ENCODE measurements around the gene CDC16. TPM values are rescaled to one million over a fixed set of nuclear protein-coding genes. Genes with fewer than 3 reads are reported as not detected.

CDC16 gene
- total and polyA plus RNA-seq, 10 donors = 50.1 to 75.8 (median 67.3) TPM

DNA sequence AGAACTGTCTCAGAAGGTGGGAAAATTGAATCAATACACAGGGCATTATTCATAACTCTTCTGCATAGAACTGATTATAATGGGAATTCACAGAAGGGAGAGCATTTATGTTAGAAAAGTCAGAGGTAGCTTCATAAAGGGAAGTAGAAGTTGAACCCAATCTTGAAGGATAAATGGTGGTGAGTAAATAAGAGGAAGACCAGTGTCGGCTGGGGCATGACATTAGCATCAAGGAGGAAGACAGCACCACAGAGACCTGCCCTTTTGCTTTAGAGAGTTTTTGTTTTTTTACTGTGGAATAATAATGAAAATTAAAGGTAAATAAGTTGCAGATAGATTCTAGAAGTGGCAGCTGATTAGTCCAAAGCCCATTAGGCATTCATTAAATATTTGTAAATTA, 21.9 kb downstream of the CDC16 start:
- TF ChIP-seq POLR2AphosphoS5 (IDR thresholded peaks at IDR 0.05) = no peak
- DNase-seq = no peak
- intact Hi-C loops (cut with DNase I; ENCODE audit: low total_unique reads) = no loop called here
- no peaks in the 10 kb centered on the region for H3K9me3 ChIP-seq
- peaks cover 0 to 100% (median 82%) of the 10 kb centered on the region in 6 donors for H3K36me3 ChIP-seq
- H3K4me1 ChIP-seq = peaks cover 0 to 23% (median 0%) of the 10 kb centered on the region in 6 donors
- WGBS, 5 donors = 40 to 54% (median 52%) methylated on average over 1 of the region's 1 CpG
- no peaks in the 10 kb centered on the region for H3K27me3 ChIP-seq (replicated peaks in 1 of 7)
- H3K4me3 ChIP-seq = no peak overlapping the region
- H3K27ac ChIP-seq = no peak overlapping the region

DNA sequence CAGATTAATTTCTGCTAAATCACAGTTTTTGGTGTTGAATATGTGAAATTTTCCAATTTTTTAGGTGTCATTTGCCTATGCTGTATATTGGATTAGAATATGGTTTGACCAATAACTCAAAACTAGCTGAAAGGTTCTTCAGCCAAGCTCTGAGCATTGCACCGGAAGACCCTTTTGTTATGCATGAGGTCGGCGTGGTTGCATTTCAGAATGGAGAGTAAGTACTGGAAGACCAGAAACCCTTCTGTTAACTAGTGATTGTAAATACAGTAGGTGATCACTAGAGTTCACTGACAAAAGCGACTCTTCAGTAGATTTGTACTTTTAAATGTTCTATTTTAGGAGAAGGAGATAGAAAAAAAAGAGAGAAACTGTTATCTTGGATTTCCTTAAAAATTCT, 22.3 kb downstream of the CDC16 start:
- TF ChIP-seq, protein P1, sequence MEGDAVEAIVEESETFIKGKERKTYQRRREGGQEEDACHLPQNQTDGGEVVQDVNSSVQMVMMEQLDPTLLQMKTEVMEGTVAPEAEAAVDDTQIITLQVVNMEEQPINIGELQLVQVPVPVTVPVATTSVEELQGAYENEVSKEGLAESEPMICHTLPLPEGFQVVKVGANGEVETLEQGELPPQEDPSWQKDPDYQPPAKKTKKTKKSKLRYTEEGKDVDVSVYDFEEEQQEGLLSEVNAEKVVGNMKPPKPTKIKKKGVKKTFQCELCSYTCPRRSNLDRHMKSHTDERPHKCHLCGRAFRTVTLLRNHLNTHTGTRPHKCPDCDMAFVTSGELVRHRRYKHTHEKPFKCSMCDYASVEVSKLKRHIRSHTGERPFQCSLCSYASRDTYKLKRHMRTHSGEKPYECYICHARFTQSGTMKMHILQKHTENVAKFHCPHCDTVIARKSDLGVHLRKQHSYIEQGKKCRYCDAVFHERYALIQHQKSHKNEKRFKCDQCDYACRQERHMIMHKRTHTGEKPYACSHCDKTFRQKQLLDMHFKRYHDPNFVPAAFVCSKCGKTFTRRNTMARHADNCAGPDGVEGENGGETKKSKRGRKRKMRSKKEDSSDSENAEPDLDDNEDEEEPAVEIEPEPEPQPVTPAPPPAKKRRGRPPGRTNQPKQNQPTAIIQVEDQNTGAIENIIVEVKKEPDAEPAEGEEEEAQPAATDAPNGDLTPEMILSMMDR (IDR thresholded peaks at IDR 0.05 in 8 of 11, conservative IDR thresholded peaks at IDR 0.05 in 3 of 11) = no peak
- TF ChIP-seq POLR2A (IDR thresholded peaks at IDR 0.05) = no peak
- no peak for TF ChIP-seq POLR2AphosphoS5 (IDR thresholded peaks at IDR 0.05)
- H3K4me1 ChIP-seq = peaks cover 0 to 28% (median 0%) of the 10 kb centered on the region in 6 donors
- H3K4me3 ChIP-seq = no peak overlapping the region
- peaks cover 0 to 100% (median 82%) of the 10 kb centered on the region in 6 donors for H3K36me3 ChIP-seq
- H3K27me3 ChIP-seq (replicated peaks in 1 of 7) = no peaks in the 10 kb centered on the region
- H3K9me3 ChIP-seq = no peaks in the 10 kb centered on the region
- intact Hi-C loops (cut with DNase I; ENCODE audit: low total_unique reads) = no loop called here
- no peak overlapping the region for H3K27ac ChIP-seq
- 92 to 99% (median 96%) methylated on average over 4 of the region's 4 CpGs for WGBS, 5 donors
- DNase-seq = no peak

DNA sequence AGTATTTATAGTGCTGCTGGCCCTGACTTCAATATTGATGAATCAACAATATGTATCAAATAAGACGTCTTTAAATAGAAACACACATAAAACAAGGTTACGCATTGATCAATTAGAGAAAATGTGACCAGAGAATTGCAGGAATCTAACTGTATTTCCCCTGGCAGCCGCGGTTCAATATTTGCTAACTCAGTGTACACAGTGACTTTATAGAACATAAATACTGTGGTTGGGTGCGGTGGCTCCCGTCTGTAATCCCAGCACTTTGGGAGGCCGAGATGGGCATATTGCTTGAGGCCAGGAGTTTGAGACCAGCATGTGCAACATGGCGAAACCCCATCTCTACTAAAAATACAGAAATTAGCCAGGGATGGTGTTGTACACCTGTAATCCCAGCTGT, 23.9 kb downstream of the CDC16 start:
- no peaks in the 10 kb centered on the region for H3K27me3 ChIP-seq (replicated peaks in 1 of 7)
- TF ChIP-seq, protein P1 (IDR thresholded peaks at IDR 0.05 in 8 of 11, conservative IDR thresholded peaks at IDR 0.05 in 3 of 11) = no peak
- TF ChIP-seq POLR2AphosphoS5 (IDR thresholded peaks at IDR 0.05) = no peak
- no peak overlapping the region for H3K4me3 ChIP-seq
- H3K4me1 ChIP-seq = peaks cover 0 to 44% (median 13%) of the 10 kb centered on the region in 6 donors
- intact Hi-C loops (cut with DNase I; ENCODE audit: low total_unique reads) = no loop called here
- H3K27ac ChIP-seq = no peak overlapping the region
- H3K36me3 ChIP-seq = peaks cover 0 to 100% (median 82%) of the 10 kb centered on the region in 6 donors
- 92 to 98% (median 97%) methylated on average over 8 of the region's 8 CpGs for WGBS, 5 donors
- DNase-seq = no peak
- H3K9me3 ChIP-seq = no peaks in the 10 kb centered on the region

DNA sequence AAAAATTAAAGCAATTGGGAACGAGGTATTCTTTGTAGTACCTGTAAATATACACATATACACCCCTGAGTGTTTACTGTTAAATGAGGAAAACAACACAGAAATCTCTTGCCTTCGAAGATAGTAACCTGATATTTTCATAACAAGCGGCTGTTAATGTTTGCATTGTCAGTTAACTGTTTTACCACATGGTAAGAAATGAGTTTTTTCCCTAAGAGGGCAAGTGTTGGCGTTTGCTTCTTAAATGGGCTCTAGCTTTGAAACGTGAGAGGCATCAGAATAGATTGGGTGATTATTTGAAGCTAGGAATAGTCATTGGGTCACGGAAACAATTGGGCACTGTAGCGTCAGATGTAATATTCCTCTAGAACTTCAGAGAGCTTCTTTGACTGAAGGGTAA, 24.7 kb downstream of the CDC16 start:
- TF ChIP-seq POLR2A (IDR thresholded peaks at IDR 0.05) (no peak), POLR2AphosphoS5 (IDR thresholded peaks at IDR 0.05) (no peak)
- TF ChIP-seq, protein P1 (IDR thresholded peaks at IDR 0.05 in 8 of 11, conservative IDR thresholded peaks at IDR 0.05 in 3 of 11) = no peak
- peaks cover 0 to 100% (median 86%) of the 10 kb centered on the region in 6 donors for H3K36me3 ChIP-seq
- H3K4me1 ChIP-seq = peaks cover 0 to 50% (median 17%) of the 10 kb centered on the region in 6 donors
- WGBS, 5 donors = 88 to 94% (median 93%) methylated on average over 7 of the region's 7 CpGs
- no peak for DNase-seq
- H3K27me3 ChIP-seq (replicated peaks in 1 of 7) = no peaks in the 10 kb centered on the region
- H3K4me3 ChIP-seq = no peak overlapping the region
- no peak overlapping the region for H3K27ac ChIP-seq
- intact Hi-C loops (cut with DNase I; ENCODE audit: low total_unique reads) = no loop called here
- H3K9me3 ChIP-seq = no peaks in the 10 kb centered on the region

DNA sequence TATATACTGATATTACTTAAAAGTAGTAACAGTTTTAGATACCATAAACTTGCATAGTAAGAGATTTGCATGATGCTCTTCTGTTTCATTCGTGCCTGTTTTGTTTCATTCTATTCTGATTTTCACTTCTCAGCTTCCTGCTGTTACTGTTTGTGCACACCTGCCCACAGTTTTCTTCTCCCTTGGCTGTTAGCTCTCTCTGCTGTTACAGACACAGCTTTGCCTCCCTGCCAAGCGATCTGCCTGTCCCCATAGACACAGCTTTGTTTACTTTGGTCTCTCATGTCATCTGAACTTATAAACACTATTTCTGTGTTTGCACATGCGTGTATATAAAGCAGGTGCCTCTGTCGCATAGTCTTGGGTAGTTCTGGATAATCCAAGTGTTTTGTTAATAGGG, 25.3 kb downstream of the CDC16 start:
- Histone ChIP-seq H3K27me3 (replicated peaks in 1 of 7) (no peaks in the 10 kb centered on the region), H3K36me3 (peaks cover 0 to 100% (median 86%) of the 10 kb centered on the region in 6 donors), H3K9me3 (no peaks in the 10 kb centered on the region), H3K4me3 (no peak overlapping the region), H3K27ac (peak overlapping the region in 1 of 8 donors; percentile 1), H3K4me1 (peaks cover 0 to 50% (median 17%) of the 10 kb centered on the region in 6 donors)
- intact Hi-C loops (cut with DNase I; ENCODE audit: low total_unique reads) = no loop called here
- DNase-seq = no peak
- WGBS, 5 donors = 74 to 90% (median 85%) methylated on average over 4 of the region's 4 CpGs
- no peak for TF ChIP-seq POLR2A (IDR thresholded peaks at IDR 0.05)
- TF ChIP-seq, protein P1 (IDR thresholded peaks at IDR 0.05 in 8 of 11, conservative IDR thresholded peaks at IDR 0.05 in 3 of 11) = no peak
- TF ChIP-seq POLR2AphosphoS5 (IDR thresholded peaks at IDR 0.05) = no peak
